SK-N-SH (cell line): ENCODE measurements around the gene WTAP. TPM values are rescaled to one million over a fixed set of nuclear protein-coding genes. Genes with fewer than 3 reads are reported as not detected.

Experiments used
- CTCF ChIA-PET: fragments of 300-600, 350-600 bp; formaldehyde crosslinking; extraction: SDS; loops from one replicate; lab custom pipeline; 2021; lab: Yijun Ruan, JAX
- POLR2A ChIA-PET: fragments of 350-600 bp; sonication (Branson Sonifier 250); formaldehyde crosslinking; extraction: SDS; loops from one replicate; lab custom pipeline; 2020; ENCODE audit warnings: antibody characterized with exemption, inconsistent platforms; lab: Yijun Ruan, JAX
- DNase-seq: peaks from one replicate; pipeline ENCODE4 v3.0.0; 2012
- H2AFZ ChIP-seq: fragments of 200-600 bp; sonication (generic); 2 replicates; pipeline ENCODE4 v1.8.1; 2016; ENCODE audit warnings: antibody characterized with exemption, mild to moderate bottlenecking, low read depth
- H3F3A ChIP-seq: fragments of 200-600 bp; sonication (generic); replicated peaks from 2 replicates; pipeline ENCODE3; 2016; ENCODE audit warnings: antibody characterized with exemption, mild to moderate bottlenecking; ENCODE audit not compliant: insufficient read depth
- H3K27ac ChIP-seq, 2 experiments: fragments of 200-500 bp in 1 of 2; fragments of 200-600 bp in 1 of 2; sonication (Bioruptor generic) in 1 of 2; sonication (generic), shearing (Covaris generic) in 1 of 2; 2 replicates each; pipeline versions ENCODE4 v1.5.1 to v1.6.1; 2014 to 2016; ENCODE audit warnings: low read depth in 2 of 2, inconsistent platforms in 1 of 2, low read length in 1 of 2, mild to moderate bottlenecking in 1 of 2, mixed read lengths in 1 of 2
- H3K27me3 ChIP-seq: fragments of 200-600 bp; sonication (generic), shearing (Covaris generic); 2 replicates; pipeline ENCODE4 v1.6.1; 2016; ENCODE audit warnings: mixed run types; ENCODE audit not compliant: insufficient read depth
- H3K36me3 ChIP-seq, 2 experiments: fragments of 200-500 bp in 1 of 2; fragments of 200-600 bp in 1 of 2; sonication (Bioruptor generic) in 1 of 2; sonication (generic) in 1 of 2; replicated peaks in 1 of 2; 2 replicates each; pipeline versions ENCODE3 to v1.5.1; 2014 to 2016; ENCODE audit warnings: low read length in 1 of 2, mild to moderate bottlenecking in 1 of 2; ENCODE audit not compliant: insufficient read depth in 2 of 2, control insufficient read depth in 1 of 2
- H3K4me1 ChIP-seq, 2 experiments: fragments of 200-500 bp in 1 of 2; fragments of 200-600 bp in 1 of 2; sonication (Bioruptor generic) in 1 of 2; sonication (generic), shearing (Covaris generic) in 1 of 2; 2 replicates each; pipeline versions ENCODE4 v1.5.1 to v1.6.1; 2014 to 2016; ENCODE audit warnings: low read depth in 1 of 2, low read length in 1 of 2, mixed run types in 1 of 2; ENCODE audit not compliant: insufficient read depth in 2 of 2, control insufficient read depth in 1 of 2
- H3K4me2 ChIP-seq: fragments of 200-600 bp; sonication (generic), shearing (Covaris generic); 2 replicates; pipeline ENCODE4 v1.6.1; 2017; ENCODE audit warnings: mixed run types
- H3K4me3 ChIP-seq, 2 experiments: fragments of 200-500 bp in 1 of 2; fragments of 200-600 bp in 1 of 2; sonication (Bioruptor generic) in 1 of 2; sonication (generic), shearing (Covaris generic) in 1 of 2; 2 replicates each; pipeline versions ENCODE4 v1.5.1 to v1.8.1; 2014 to 2016; ENCODE audit warnings: low read depth in 2 of 2, inconsistent platforms in 1 of 2, low read length in 1 of 2, mild to moderate bottlenecking in 1 of 2, mixed read lengths in 1 of 2, moderate library complexity in 1 of 2
- H3K79me2 ChIP-seq: fragments of 200-600 bp; sonication (generic); 2 replicates; pipeline ENCODE4 v1.8.1; 2017; ENCODE audit warnings: mild to moderate bottlenecking; ENCODE audit not compliant: insufficient read depth
- H3K9ac ChIP-seq: fragments of 200-600 bp; sonication (generic); 2 replicates; pipeline ENCODE4 v1.6.1; 2017; ENCODE audit warnings: mixed run types
- H3K9me2 ChIP-seq: fragments of 200-600 bp; sonication (generic); 2 replicates; pipeline ENCODE4 v1.6.1; 2017; ENCODE audit warnings: mixed run types
- H3K9me3 ChIP-seq: fragments of 200-600 bp; sonication (generic); 2 replicates; pipeline ENCODE4 v1.6.1; 2017; ENCODE audit warnings: mixed run types, mild to moderate bottlenecking, moderate library complexity
- H4K20me1 ChIP-seq: fragments of 200-600 bp; sonication (generic); 2 replicates; pipeline ENCODE4 v1.6.1; 2017; ENCODE audit warnings: mild to moderate bottlenecking, mixed run types; ENCODE audit not compliant: insufficient read depth
- CHD2 ChIP-seq: fragments of 150-350 bp; IDR thresholded peaks from 2 replicates; pipeline ENCODE4 v1.6.1; 2018; ENCODE audit warnings: low read length; ENCODE audit not compliant: partially characterized antibody
- CTCF ChIP-seq: fragments of 200-600 bp; sonication (generic); IDR thresholded peaks from 2 replicates; pipeline ENCODE4 v1.6.1; 2017; ENCODE audit warnings: antibody characterized with exemption, mild to moderate bottlenecking, moderate library complexity
- EP300 ChIP-seq, 2 experiments: IDR thresholded peaks; 2 replicates each; pipeline versions ENCODE4 v1.4.0 to v1.6.1; 2012; ENCODE audit warnings: borderline replicate concordance in 1 of 2, low read depth in 1 of 2, low read length in 1 of 2
- EZH2phosphoT487 ChIP-seq: fragments of 200-600 bp; sonication (generic); IDR thresholded peaks from 2 replicates; pipeline ENCODE4 v1.6.1; 2017; ENCODE audit warnings: low read depth, mixed run types, mild to moderate bottlenecking, antibody characterized with exemption, moderate library complexity, borderline replicate concordance
- FOSL2 ChIP-seq: IDR thresholded peaks from 2 replicates; pipeline ENCODE4 v1.4.0; 2012; ENCODE audit warnings: low read depth, mild to moderate bottlenecking, moderate library complexity, borderline replicate concordance
- GABPA ChIP-seq: IDR thresholded peaks from 2 replicates; pipeline ENCODE4 v1.4.0; 2012; ENCODE audit warnings: low read depth, mild to moderate bottlenecking
- MXI1 ChIP-seq: IDR thresholded peaks from 2 replicates; pipeline ENCODE4 v1.6.1; 2012; ENCODE audit warnings: mild to moderate bottlenecking, low read depth, low read length, improper control_type of control experiment
- NFIC ChIP-seq: IDR thresholded peaks from 2 replicates; pipeline ENCODE4 v1.4.0; 2012; ENCODE audit warnings: borderline replicate concordance
- YY1 ChIP-seq: IDR thresholded peaks from 2 replicates; pipeline ENCODE4 v1.4.0; 2012; ENCODE audit warnings: low read depth, mild to moderate bottlenecking
- WGBS: methylation state at CpG from one replicate; pipeline ENCODE4 v1.1.6; 2017; ENCODE audit warnings: low lambda C conversion rate; 5-methylcytosine and 5-hydroxymethylcytosine counted together
- polyA plus RNA-seq, 3 experiments: library from polyadenylated mRNA; depleted of rRNA; stranded (reverse); fragments of >200 nt; gene quantifications; 2 replicates each; pipeline ENCODE4 v1.2.3, GENCODE V29; 2012
- TF ChIP-seq, protein P1 (sequence below): IDR thresholded peaks from 2 replicates; pipeline ENCODE4; 2012
- TF ChIP-seq, protein P2 (sequence below): IDR thresholded peaks from 2 replicates; pipeline ENCODE4 v1.6.1; 2012; ENCODE audit warnings: mild to moderate bottlenecking, low read depth, low read length, moderate library complexity

Gene WTAP
- polyA plus RNA-seq, 1 of the 3 experiments (the other 2 are of a cell fraction), result 12.8 TPM

- TF ChIP-seq CHD2, result no peak
These were observed 44.9 kb downstream of the WTAP start (continued) for GRCh38 chr6:159772196-159772595.

DNA sequence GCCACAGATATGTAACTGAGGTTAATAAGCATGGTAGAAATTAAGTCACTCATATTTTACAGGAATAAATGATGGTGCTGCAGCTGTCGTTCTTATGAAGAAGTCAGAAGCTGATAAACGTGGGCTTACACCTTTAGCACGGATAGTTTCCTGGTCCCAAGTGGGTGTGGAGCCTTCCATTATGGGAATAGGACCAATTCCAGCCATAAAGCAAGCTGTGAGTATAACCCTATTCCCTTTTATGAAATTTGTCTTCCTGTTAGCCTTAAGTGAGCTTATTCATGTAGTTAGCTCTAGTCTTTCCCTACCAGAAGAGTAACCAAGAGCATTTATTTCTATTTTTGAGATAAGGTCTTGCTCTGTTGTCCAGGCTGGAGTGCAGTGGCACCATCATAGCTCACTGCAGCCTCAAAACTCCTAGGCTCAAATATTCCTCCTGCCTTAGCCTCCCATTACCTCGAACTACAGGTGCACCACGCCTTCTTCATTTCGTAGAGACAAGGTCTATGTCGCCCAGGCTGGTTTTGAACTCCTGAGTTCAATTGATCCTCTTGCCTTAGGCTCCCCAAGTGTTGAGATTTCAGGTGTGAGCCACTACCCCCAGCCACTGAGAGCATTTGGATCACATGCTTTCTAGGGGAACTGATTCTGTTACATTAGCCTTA is 50.1 kb downstream of the WTAP start:
- TF ChIP-seq MXI1 (no peak), EZH2phosphoT487 (no peak), GABPA (no peak)
- WGBS, result 84% methylated on average over 7 of the region's 7 CpGs
- Histone ChIP-seq H3K27me3 (no peaks in the 10 kb centered on the region), H3K27ac (no peak overlapping the region), H3K4me3 (no peak overlapping the region), H3K9me3 (no peaks in the 10 kb centered on the region), H3K79me2 (peaks cover 18% of the 10 kb centered on the region; the same call in 1 of the 2 replicates), H2AFZ (no peak overlapping the region), H3K9ac (no peak overlapping the region), H4K20me1 (peaks cover 3% of the 10 kb centered on the region), H3K9me2 (no peaks in the 10 kb centered on the region), H3K36me3 (peaks cover 62 to 68% of the 10 kb centered on the region in 2 experiments), H3K4me2 (no peak overlapping the region), H3K4me1 (no peaks in the 10 kb centered on the region; a peak in 1 of 4 replicates), H3F3A (peaks cover 39% of the 10 kb centered on the region)
- DNase-seq, result no peak
- CTCF ChIA-PET, result interaction anchor here (1.1 kb wide), 1 partner anchor 300 kb away, joined by 3 read pairs; no protein-coding TSS in a partner anchor
- POLR2A ChIA-PET, result no interaction called here

- peaks cover 3% of the 10 kb centered on the region for H4K20me1 ChIP-seq
- peaks cover 25% of the 10 kb centered on the region; the same call in 1 of the 2 replicates for H3K79me2 ChIP-seq
- H3K4me2 ChIP-seq, result no peak overlapping the region
- ChIA-PET CTCF (no interaction called here), POLR2A (no interaction called here)
- no peaks in the 10 kb centered on the region for H3K9me2 ChIP-seq
- WGBS, result 91% methylated on average over 1 of the region's 1 CpG
- H3K27ac ChIP-seq, result no peak overlapping the region
- no peaks in the 10 kb centered on the region; a peak in 1 of 4 replicates for H3K4me1 ChIP-seq
- H2AFZ ChIP-seq, result no peak overlapping the region
- peaks cover 62 to 75% of the 10 kb centered on the region in 2 experiments for H3K36me3 ChIP-seq
- H3K4me3 ChIP-seq, result no peak overlapping the region
- DNase-seq, result no peak
- no peak overlapping the region for H3K9ac ChIP-seq
- TF ChIP-seq, protein P1, sequence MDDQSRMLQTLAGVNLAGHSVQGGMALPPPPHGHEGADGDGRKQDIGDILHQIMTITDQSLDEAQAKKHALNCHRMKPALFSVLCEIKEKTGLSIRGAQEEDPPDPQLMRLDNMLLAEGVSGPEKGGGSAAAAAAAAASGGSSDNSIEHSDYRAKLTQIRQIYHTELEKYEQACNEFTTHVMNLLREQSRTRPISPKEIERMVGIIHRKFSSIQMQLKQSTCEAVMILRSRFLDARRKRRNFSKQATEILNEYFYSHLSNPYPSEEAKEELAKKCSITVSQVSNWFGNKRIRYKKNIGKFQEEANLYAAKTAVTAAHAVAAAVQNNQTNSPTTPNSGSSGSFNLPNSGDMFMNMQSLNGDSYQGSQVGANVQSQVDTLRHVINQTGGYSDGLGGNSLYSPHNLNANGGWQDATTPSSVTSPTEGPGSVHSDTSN, result no peak
- no peak for TF ChIP-seq GABPA
- TF ChIP-seq, protein P2, sequence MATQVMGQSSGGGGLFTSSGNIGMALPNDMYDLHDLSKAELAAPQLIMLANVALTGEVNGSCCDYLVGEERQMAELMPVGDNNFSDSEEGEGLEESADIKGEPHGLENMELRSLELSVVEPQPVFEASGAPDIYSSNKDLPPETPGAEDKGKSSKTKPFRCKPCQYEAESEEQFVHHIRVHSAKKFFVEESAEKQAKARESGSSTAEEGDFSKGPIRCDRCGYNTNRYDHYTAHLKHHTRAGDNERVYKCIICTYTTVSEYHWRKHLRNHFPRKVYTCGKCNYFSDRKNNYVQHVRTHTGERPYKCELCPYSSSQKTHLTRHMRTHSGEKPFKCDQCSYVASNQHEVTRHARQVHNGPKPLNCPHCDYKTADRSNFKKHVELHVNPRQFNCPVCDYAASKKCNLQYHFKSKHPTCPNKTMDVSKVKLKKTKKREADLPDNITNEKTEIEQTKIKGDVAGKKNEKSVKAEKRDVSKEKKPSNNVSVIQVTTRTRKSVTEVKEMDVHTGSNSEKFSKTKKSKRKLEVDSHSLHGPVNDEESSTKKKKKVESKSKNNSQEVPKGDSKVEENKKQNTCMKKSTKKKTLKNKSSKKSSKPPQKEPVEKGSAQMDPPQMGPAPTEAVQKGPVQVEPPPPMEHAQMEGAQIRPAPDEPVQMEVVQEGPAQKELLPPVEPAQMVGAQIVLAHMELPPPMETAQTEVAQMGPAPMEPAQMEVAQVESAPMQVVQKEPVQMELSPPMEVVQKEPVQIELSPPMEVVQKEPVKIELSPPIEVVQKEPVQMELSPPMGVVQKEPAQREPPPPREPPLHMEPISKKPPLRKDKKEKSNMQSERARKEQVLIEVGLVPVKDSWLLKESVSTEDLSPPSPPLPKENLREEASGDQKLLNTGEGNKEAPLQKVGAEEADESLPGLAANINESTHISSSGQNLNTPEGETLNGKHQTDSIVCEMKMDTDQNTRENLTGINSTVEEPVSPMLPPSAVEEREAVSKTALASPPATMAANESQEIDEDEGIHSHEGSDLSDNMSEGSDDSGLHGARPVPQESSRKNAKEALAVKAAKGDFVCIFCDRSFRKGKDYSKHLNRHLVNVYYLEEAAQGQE, result no peak
- no peak for TF ChIP-seq YY1
- no peak for TF ChIP-seq EP300 (IDR thresholded peaks at IDR 0.05; ENCODE audit: borderline replicate concordance in 1 of 2, low read depth in 1 of 2, low read length in 1 of 2)
- TF ChIP-seq NFIC, result no peak
- TF ChIP-seq CTCF, result no peak
- no peak for TF ChIP-seq FOSL2
- no peaks in the 10 kb centered on the region for H3K27me3 ChIP-seq
- H3K9me3 ChIP-seq, result no peaks in the 10 kb centered on the region
- peaks cover 43% of the 10 kb centered on the region for H3F3A ChIP-seq
These were observed 50.8 kb downstream of the WTAP start for GRCh38 chr6:159778131-159778530.
